ENCODE results near the gene PDE4B. TPM values are rescaled to one million over a fixed set of nuclear protein-coding genes. Genes with fewer than 3 reads are reported as not detected.
A peak's percentile ranks its signal among the peaks of the same experiment; 100 is the strongest.

PDE4B gene
- total RNA-seq, 2 experiments from 2014 or later = 26.5 to 27.7 TPM

DNA sequence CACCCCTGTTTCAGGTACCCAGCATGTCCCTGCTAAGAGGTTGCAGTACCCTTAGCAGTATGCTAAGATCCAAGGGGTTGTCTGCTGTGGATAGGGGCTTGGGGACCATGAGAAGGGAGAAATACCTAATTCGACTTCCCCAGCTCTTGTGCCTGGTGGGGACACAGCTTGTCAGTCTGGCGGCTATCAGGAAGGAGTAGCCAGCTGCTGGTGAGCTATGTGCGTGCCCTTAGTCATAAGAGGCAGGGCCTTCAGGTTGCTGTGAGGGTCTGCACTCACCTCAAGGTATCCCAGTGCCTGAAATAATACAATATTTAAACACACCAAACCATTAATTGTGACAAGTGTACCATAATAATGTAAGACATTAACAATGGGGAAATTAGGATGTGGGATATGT lies 536.2 kb downstream of the PDE4B start:
- POLR2A ChIA-PET = no interaction called here
- no peak for DNase-seq
- Mint-ChIP-seq H3K4me3 (no peak overlapping the region), H3K9me3 (peaks cover 7% of the 10 kb centered on the region), H3K4me1 (peaks cover 53% of the 10 kb centered on the region), H3K27ac (no peak overlapping the region), H3K36me3 (ENCODE audit: low read depth) (peaks cover 14% of the 10 kb centered on the region), H3K27me3 (no peaks in the 10 kb centered on the region)
- CTCF ChIA-PET = interaction anchor here (1.1 to 1.5 kb wide), 2 partner anchors 9 kb away, joined by 3 to 4 read pairs; no protein-coding TSS in a partner anchor

DNA sequence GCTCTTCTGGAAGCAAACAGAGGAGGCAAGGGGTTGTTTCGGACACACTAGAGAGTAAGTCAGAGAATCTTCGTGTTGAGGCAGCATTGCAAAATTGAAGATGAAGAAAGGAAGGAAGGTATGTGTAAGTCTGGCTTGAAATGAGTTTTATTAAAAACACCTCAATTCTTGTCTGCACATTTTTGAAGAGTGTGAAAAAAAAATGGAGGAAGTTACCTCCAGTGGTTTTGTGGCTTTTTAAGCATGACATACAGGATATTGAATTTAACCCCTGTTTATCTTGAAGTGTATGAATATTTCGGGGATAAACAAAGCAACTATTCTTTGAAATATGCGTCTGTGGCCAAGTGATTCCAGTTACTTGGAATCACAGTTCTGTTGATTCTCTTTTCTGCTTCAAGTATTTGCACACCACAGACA lies 538.0 kb downstream of the PDE4B start:
- Mint-ChIP-seq H3K27ac (peak overlapping the region; percentile 93), H3K9me3 (peaks cover 7% of the 10 kb centered on the region), H3K36me3 (ENCODE audit: low read depth) (peaks cover 30% of the 10 kb centered on the region), H3K27me3 (no peaks in the 10 kb centered on the region), H3K4me1 (peaks cover 48% of the 10 kb centered on the region), H3K4me3 (peak overlapping the region; percentile 97)
- DNase-seq = peak; percentile 41
- POLR2A ChIA-PET = no interaction called here
- CTCF ChIA-PET = interaction anchor here (0.8 to 3.1 kb wide), 7 partner anchors 10 to 115 kb away, joined by 3 to 15 read pairs (median 6); no protein-coding TSS in a partner anchor

DNA sequence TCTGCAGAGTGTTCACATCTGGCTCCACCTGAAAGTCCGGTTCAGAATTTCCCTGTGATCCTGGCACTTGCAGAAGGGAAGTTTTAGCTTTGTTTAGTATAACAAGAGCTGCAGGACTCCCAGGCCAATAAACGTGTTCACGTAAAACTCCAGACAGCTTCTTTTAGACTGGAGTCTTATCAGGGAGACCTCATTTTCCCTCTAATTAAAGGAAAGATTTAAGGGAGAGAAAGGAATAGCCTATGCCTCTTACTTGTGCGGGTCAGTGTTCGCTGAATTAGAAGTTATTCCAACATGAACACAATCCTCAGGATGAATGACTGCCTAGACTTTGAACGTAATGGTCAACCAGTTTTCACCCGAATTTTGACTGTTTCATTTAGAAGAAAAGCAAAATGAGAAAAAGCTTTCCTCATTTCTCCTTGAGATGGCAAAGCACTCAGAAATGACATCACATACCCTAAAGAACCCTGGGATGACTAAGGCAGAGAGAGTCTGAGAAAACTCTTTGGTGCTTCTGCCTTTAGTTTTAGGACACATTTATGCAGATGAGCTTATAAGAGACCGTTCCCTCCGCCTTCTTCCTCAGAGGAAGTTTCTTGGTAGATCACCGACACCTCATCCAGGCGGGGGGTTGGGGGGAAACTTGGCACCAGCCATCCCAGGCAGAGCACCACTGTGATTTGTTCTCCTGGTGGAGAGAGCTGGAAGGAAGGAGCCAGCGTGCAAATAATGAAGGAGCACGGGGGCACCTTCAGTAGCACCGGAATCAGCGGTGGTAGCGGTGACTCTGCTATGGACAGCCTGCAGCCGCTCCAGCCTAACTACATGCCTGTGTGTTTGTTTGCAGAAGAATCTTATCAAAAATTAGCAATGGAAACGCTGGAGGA lies 539.2 kb downstream of the PDE4B start:
- peaks cover 36% of the 10 kb centered on the region for H3K36me3 Mint-ChIP-seq (ENCODE audit: low read depth)
- H3K4me1 Mint-ChIP-seq = peaks cover 54% of the 10 kb centered on the region
- H3K27ac Mint-ChIP-seq = peak overlapping the region; percentile 98
- POLR2A ChIA-PET = interaction anchor here (0.6 to 1.2 kb wide), 3 partner anchors 15 to 57 kb away, joined by 3 read pairs; no protein-coding TSS in a partner anchor
- peak; percentile 42 for DNase-seq
- H3K27me3 Mint-ChIP-seq = no peaks in the 10 kb centered on the region
- CTCF ChIA-PET = interaction anchor here (0.9 to 3.1 kb wide), 20 partner anchors 8 to 115 kb away, joined by 3 to 15 read pairs (median 4); no protein-coding TSS in a partner anchor
- peak overlapping the region; percentile 97 for H3K4me3 Mint-ChIP-seq
- peaks cover 7% of the 10 kb centered on the region for H3K9me3 Mint-ChIP-seq

DNA sequence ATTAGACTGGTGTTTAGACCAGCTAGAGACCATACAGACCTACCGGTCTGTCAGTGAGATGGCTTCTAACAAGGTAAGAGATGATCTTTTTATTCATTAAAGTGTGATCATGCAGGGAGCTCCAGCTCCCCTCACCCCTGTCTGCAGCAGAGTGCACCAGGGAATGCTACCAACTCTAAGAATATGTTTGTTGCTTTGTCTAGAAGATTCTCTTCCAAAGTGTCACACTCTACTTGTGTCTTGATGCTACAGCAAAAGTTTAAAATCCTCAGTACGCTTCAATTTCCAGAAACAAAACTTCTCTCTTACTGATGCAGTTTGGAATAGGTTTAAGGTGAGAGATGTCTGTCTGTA lies 539.8 kb downstream of the PDE4B start:
- Mint-ChIP-seq H3K27me3 (no peaks in the 10 kb centered on the region), H3K4me1 (peaks cover 58% of the 10 kb centered on the region), H3K27ac (peak overlapping the region; percentile 98), H3K9me3 (peaks cover 7% of the 10 kb centered on the region), H3K4me3 (peak overlapping the region; percentile 97), H3K36me3 (ENCODE audit: low read depth) (peaks cover 42% of the 10 kb centered on the region)
- DNase-seq = no peak
- POLR2A ChIA-PET = interaction anchor here (0.6 to 1.2 kb wide), 3 partner anchors 15 to 59 kb away, joined by 3 to 5 read pairs (median 3); no protein-coding TSS in a partner anchor
- CTCF ChIA-PET = interaction anchor here (0.6 to 3.1 kb wide), 16 partner anchors 10 to 1024 kb away, joined by 3 to 15 read pairs (median 4); no protein-coding TSS in a partner anchor

DNA sequence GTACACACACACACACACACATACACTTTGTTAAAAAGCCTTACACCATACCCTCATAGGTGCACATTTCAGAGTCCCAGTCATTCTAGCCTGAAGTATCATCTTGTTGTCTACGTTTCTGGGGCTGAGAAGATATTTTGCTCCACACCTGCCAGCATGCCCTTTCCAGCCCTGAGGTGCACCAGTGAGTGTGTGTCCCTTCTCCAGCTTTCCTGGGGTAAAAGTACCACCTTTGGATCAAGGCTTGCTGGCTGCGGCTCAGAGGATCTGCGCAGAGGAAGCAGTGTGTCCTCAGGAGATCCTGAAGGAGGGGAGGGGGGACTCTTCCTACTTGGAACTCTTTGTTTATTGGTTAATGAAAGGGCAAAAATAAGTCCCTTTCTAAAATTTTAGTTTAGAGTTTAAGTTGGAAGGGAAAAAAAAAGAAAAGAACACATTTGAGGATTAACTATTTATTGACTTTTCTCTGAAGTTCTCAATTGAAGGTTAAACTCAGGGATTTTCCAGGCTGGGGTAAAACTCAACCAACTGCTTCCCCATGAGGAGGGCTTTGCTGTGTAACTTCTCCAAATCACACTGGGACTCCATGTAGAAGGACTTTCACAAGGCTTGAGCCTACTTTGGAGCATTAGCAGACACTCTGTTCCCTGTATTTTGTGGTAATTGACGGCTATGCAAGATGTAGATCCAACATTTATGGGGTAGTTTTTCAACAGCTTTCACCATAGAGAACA lies 540.9 kb downstream of the PDE4B start:
- peaks cover 49% of the 10 kb centered on the region for H3K36me3 Mint-ChIP-seq (ENCODE audit: low read depth)
- no peaks in the 10 kb centered on the region for H3K27me3 Mint-ChIP-seq
- POLR2A ChIA-PET = no interaction called here
- H3K27ac Mint-ChIP-seq = peak overlapping the region; percentile 98
- peaks cover 62% of the 10 kb centered on the region for H3K4me1 Mint-ChIP-seq
- peak overlapping the region; percentile 97 for H3K4me3 Mint-ChIP-seq
- H3K9me3 Mint-ChIP-seq = peaks cover 3% of the 10 kb centered on the region
- CTCF ChIA-PET = interaction anchor here (1.0 to 1.4 kb wide), 5 partner anchors 9 to 86 kb away, joined by 3 read pairs; no protein-coding TSS in a partner anchor
- no peak for DNase-seq

DNA sequence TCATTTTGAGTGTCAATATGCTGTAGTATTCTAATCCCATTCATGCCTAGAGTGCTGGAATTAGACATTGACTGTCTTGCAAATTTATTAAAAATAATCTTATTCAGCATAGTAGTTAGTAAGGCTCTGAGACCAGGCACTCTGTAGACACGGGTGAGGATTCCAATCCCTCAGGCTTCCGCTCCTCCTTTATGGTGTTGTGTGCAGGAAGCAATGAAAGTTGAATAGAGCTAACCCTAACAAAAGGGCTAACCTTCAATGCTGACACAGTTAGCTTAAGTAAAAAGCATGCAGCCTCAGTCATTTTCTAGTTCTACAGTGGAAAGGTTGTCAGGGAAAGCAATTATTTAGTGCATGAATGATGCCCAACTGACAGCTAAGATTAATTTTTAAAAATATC lies 541.6 kb downstream of the PDE4B start:
- no peak for DNase-seq
- peak overlapping the region; percentile 98 for H3K27ac Mint-ChIP-seq
- ChIA-PET POLR2A (no interaction called here), CTCF (interaction anchor here (0.6 to 1.4 kb wide), 7 partner anchors 8 to 91 kb away, joined by 3 read pairs; no protein-coding TSS in a partner anchor)
- no peaks in the 10 kb centered on the region for H3K27me3 Mint-ChIP-seq
- H3K4me3 Mint-ChIP-seq = peak overlapping the region; percentile 97
- peaks cover 3% of the 10 kb centered on the region for H3K9me3 Mint-ChIP-seq
- H3K36me3 Mint-ChIP-seq (ENCODE audit: low read depth) = peaks cover 51% of the 10 kb centered on the region
- H3K4me1 Mint-ChIP-seq = peaks cover 64% of the 10 kb centered on the region

DNA sequence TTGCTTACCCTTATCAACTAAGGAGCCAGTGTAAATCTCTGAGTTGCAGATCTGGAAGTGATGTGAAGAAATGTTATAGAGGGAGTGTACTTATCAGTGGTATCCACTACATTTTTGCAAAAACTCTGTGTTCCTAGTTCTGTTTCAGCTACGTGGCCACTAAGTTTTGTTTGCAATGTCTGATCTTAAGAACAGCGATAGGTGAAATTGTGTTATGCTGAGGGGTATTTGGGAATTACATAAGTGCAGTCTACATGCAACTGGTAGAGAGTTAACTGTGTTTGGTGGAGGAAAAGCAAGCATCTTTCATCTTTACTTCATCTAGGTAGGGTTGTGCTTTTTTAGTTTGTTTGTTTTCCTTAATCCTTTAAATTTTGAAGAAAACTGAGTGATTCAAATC lies 542.4 kb downstream of the PDE4B start:
- Mint-ChIP-seq H3K36me3 (ENCODE audit: low read depth) (peaks cover 53% of the 10 kb centered on the region), H3K27ac (peak overlapping the region; percentile 98), H3K9me3 (no peaks in the 10 kb centered on the region), H3K4me1 (peaks cover 65% of the 10 kb centered on the region), H3K4me3 (peak overlapping the region; percentile 97), H3K27me3 (no peaks in the 10 kb centered on the region)
- DNase-seq = no peak
- ChIA-PET POLR2A (no interaction called here), CTCF (interaction anchor here (0.9 to 4.0 kb wide), 6 partner anchors 11 to 111 kb away, joined by 3 to 20 read pairs (median 3); no protein-coding TSS in a partner anchor)

DNA sequence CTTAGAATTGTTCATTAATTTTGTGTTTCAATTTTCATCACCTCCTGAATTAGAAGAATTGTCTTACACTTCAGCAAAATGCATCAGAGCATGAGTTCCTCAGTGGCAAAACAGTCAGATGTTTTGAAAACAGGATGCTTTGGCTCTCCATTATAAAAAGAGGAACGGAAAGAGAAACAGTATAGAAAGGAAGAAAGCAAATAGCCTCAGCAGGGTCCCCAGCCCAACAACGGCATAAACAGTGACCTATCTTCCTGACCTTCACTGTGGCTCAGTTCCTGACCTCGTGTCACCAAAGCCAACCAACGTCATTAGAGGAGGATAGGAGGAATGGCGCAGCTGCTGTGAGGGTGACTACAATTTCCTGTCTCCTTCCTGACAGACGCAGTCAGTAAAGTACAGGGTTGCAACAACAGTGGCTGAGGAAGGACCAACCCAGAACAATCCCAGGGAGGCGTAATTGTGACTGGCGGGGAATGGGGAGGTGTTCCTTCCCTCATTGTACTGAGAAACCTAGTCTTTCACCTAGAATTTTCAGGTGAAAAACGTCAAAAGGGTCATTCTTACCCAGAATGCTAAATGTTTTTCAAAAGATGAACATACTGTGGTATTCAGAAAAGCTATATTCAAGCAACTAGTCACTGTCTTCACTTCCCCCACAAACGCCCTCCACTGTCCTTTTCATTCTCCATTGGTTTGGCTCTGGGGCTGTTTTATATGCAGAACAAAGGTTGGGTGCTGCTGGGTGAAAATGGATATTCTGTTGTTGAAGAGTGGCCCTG lies 543.4 kb downstream of the PDE4B start:
- Mint-ChIP-seq H3K4me1 (peaks cover 63% of the 10 kb centered on the region), H3K27me3 (no peaks in the 10 kb centered on the region), H3K4me3 (peak overlapping the region; percentile 97), H3K36me3 (ENCODE audit: low read depth) (peaks cover 53% of the 10 kb centered on the region), H3K9me3 (no peaks in the 10 kb centered on the region), H3K27ac (peak overlapping the region; percentile 98)
- CTCF ChIA-PET = interaction anchor here (0.6 to 4.0 kb wide), 11 partner anchors 10 to 110 kb away, joined by 3 to 20 read pairs (median 5); no protein-coding TSS in a partner anchor
- POLR2A ChIA-PET = interaction anchor here (0.6 kb wide), 1 partner anchor 13 kb away, joined by 3 read pairs; no protein-coding TSS in a partner anchor
- DNase-seq = peak; percentile 71

DNA sequence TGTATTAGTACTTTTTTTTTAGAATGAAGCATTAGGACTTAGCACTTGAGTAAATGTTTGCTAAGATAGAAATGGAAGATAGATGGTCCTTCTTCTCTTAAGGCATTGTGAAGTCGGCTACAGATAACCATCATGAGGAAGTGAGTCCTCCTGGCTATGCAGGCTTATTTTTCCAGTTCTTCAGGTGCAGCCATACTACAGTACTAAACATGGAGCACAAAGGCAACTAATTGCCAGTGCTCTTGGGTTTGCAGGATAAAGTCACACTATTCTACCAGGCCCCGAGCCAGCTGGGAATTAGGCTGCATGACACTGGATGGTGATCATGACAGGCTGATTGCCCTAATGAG lies 543.9 kb downstream of the PDE4B start:
- H3K27me3 Mint-ChIP-seq = no peaks in the 10 kb centered on the region
- H3K27ac Mint-ChIP-seq = peak overlapping the region; percentile 98
- H3K36me3 Mint-ChIP-seq (ENCODE audit: low read depth) = peaks cover 59% of the 10 kb centered on the region
- peak overlapping the region; percentile 97 for H3K4me3 Mint-ChIP-seq
- no peaks in the 10 kb centered on the region for H3K9me3 Mint-ChIP-seq
- H3K4me1 Mint-ChIP-seq = peaks cover 66% of the 10 kb centered on the region
- POLR2A ChIA-PET = no interaction called here
- DNase-seq = no peak
- CTCF ChIA-PET = interaction anchor here (0.7 to 4.0 kb wide), 8 partner anchors 10 to 94 kb away, joined by 3 to 20 read pairs (median 5); no protein-coding TSS in a partner anchor

DNA sequence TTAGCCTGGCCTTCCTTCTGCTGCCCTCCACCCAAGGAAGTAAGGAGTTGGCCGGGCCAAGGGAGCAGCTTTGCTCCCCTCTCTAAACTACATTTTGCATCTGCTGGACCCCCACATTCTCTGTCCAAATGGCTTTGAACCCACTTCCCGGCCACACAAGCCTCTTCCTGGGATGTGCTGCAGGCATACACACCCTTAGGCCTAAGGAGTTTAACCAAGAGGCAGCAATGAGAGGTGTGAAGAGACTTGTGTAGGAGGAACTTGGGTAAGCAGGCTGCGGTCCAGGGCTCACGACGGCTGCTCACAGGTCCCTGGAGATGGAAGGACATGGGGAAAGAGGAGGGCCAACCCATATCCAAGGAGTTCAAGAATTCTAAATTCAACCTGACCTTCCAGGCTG lies 544.6 kb downstream of the PDE4B start:
- ChIA-PET POLR2A (no interaction called here), CTCF (interaction anchor here (0.7 to 4.0 kb wide), 7 partner anchors 9 to 135 kb away, joined by 3 to 20 read pairs (median 5); no protein-coding TSS in a partner anchor)
- Mint-ChIP-seq H3K27me3 (no peaks in the 10 kb centered on the region), H3K9me3 (no peaks in the 10 kb centered on the region), H3K36me3 (ENCODE audit: low read depth) (peaks cover 61% of the 10 kb centered on the region), H3K4me3 (peak overlapping the region; percentile 97), H3K4me1 (peaks cover 64% of the 10 kb centered on the region), H3K27ac (peak overlapping the region; percentile 98)
- DNase-seq = no peak

DNA sequence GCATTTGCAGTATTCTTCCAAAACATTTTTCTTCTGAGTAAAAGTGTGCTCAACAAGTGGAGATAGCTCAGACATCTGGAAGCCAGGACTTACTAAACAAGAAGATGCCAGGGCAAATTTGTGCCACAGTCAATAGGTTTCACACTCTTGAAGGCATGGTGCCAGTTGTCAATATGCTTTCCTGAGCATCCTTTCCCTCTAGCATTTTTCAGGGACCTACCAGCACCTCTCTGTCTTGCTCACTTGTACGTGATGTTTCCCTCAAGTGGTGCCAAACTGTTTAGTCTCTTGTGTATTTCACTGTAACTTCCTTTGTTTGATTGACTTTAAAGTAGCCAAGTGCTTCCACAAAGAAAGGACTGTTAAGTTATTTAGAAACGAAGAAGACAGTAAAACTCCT lies 547.2 kb downstream of the PDE4B start:
- H3K27ac Mint-ChIP-seq = peak overlapping the region; percentile 80
- peak overlapping the region; percentile 52 for H3K4me3 Mint-ChIP-seq
- H3K4me1 Mint-ChIP-seq = peaks cover 81% of the 10 kb centered on the region
- POLR2A ChIA-PET = no interaction called here
- H3K9me3 Mint-ChIP-seq = peaks cover 2% of the 10 kb centered on the region
- DNase-seq = no peak
- peaks cover 56% of the 10 kb centered on the region for H3K36me3 Mint-ChIP-seq (ENCODE audit: low read depth)
- no peaks in the 10 kb centered on the region for H3K27me3 Mint-ChIP-seq
- CTCF ChIA-PET = interaction anchor here (0.6 to 1.0 kb wide), 3 partner anchors 8 to 621 kb away, joined by 3 read pairs; no protein-coding TSS in a partner anchor
